HUES64 (cell line): Measurements from ENCODE around the gene RFX8.

Experiments
- H3K27ac ChIP-seq: 2 replicates; pipeline ENCODE4 v1.7.0; 2013; ENCODE audit warnings: low read depth, low read length, inconsistent platforms
- H3K27me3 ChIP-seq: 2 replicates; pipeline ENCODE4 v1.6.1; 2013; ENCODE audit warnings: mild to moderate bottlenecking, low read length; ENCODE audit not compliant: insufficient read depth
- H3K36me3 ChIP-seq: 2 replicates; pipeline ENCODE4 v1.6.1; 2013; ENCODE audit warnings: mild to moderate bottlenecking, low read length; ENCODE audit not compliant: insufficient read depth
- H3K4me1 ChIP-seq: 2 replicates; pipeline ENCODE4 v1.6.1; 2013; ENCODE audit warnings: mild to moderate bottlenecking, low read length, moderate library complexity; ENCODE audit not compliant: insufficient read depth
- H3K4me3 ChIP-seq: 2 replicates; pipeline ENCODE4 v1.5.1; 2013; ENCODE audit warnings: mild to moderate bottlenecking, low read length, moderate library complexity
- H3K9ac ChIP-seq: 2 replicates; pipeline ENCODE4 v1.6.1; 2013; ENCODE audit warnings: mild to moderate bottlenecking, low read depth, low read length
- H3K9me3 ChIP-seq: 2 replicates; pipeline ENCODE4 v1.6.1; 2013; ENCODE audit warnings: low read depth, low read length; ENCODE audit not compliant: insufficient read depth
- WGBS: fragments of 150-250, 120-280 bp; methylation state at CpG from one replicate; pipeline ENCODE4 v1.1.7; 2013; ENCODE audit warnings: missing lambda C conversion rate; 5-methylcytosine and 5-hydroxymethylcytosine counted together

The RFX8 gene

GRCh38 chr2:101375653-101376052, 99.3 kb downstream of the RFX8 start:
- Histone ChIP-seq H3K27me3 (no peaks in the 10 kb centered on the region), H3K9ac (no peak overlapping the region), H3K36me3 (no peaks in the 10 kb centered on the region), H3K27ac (no peak overlapping the region), H3K4me3 (no peak overlapping the region), H3K4me1 (no peaks in the 10 kb centered on the region; the same call in 1 of the 2 replicates), H3K9me3 (no peaks in the 10 kb centered on the region)
- WGBS: 84% methylated on average over 9 of the region's 9 CpGs

DNA sequence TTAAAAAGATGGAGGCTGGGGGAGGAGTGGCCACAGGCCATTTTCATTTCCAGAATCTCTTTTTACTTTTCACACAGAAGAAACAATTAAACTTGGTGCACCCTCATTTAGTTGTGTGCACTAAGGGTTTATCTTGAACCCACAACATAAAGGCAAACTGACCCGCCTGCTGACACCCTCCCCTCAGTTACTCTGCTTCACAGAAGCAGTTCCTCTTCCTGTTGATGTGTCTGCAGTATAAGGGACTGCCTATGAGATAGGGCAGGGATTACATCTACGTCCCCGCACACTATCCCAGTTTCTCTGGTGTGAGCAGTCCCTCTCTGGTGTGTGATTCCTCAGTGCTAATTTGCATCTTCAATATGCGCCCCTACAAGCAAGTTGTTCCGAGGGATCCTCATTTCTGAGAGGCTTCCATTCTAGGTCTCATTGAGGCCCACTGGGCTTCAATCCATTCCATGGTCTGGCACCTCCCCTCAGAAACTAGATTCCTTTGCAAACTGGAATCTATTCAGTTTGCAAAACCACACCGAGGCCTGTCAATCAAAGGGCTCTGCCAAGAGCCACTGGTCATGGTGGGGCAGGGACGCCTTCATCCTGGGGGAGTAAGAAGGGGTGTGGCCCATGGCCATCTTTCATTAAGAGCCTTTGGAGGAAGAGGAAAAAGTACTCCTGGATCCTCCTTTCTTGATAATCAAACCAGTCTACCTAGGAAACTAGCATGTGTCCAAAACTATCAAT, 99.9 kb downstream of the RFX8 start:
- Histone ChIP-seq H3K9ac (no peak overlapping the region), H3K27me3 (no peaks in the 10 kb centered on the region), H3K4me1 (no peaks in the 10 kb centered on the region; the same call in 1 of the 2 replicates), H3K27ac (no peak overlapping the region), H3K9me3 (no peaks in the 10 kb centered on the region), H3K36me3 (no peaks in the 10 kb centered on the region), H3K4me3 (no peak overlapping the region)
- WGBS: 90% methylated on average over 7 of the region's 7 CpGs

GRCh38 chr2:101372792-101373191, 102.1 kb downstream of the RFX8 start:
- H3K9ac ChIP-seq: no peak overlapping the region

DNA sequence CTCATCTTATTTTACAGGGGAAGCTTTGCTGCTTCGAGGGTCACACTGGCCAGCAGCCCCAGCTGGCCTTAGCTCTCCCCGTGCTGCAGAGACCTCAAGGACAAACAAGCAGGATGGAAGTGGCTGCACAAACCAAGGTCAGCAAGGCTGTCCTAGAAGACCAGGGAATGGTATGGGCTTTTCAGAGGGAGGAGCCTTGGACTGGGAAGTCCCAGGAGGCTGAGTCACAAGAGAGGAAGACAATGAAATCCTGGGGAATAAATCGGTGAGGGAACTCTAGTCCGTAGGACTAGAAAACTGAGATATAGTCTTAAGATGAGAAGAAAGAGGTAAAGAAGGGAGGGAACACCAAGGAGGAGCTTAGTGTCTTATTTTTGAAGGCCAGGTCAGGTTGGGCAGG, 103.3 kb downstream of the RFX8 start:
- Histone ChIP-seq H3K9ac (no peak overlapping the region), H3K36me3 (no peaks in the 10 kb centered on the region), H3K4me1 (no peaks in the 10 kb centered on the region; the same call in 1 of the 2 replicates), H3K27me3 (no peaks in the 10 kb centered on the region), H3K27ac (no peak overlapping the region), H3K9me3 (no peaks in the 10 kb centered on the region), H3K4me3 (no peak overlapping the region)
- 80% methylated on average over 4 of the region's 4 CpGs for WGBS

More at GRCh38 chr2:101372792-101373191, 102.1 kb downstream of the RFX8 start:
- WGBS: no CpG with 5 or more reads among the region's 1 CpG
- Histone ChIP-seq H3K27me3 (no peaks in the 10 kb centered on the region), H3K4me1 (no peaks in the 10 kb centered on the region; the same call in 1 of the 2 replicates), H3K27ac (no peak overlapping the region), H3K36me3 (no peaks in the 10 kb centered on the region), H3K9me3 (no peaks in the 10 kb centered on the region), H3K4me3 (no peak overlapping the region)

GRCh38 chr2:101369100-101369499, 105.8 kb downstream of the RFX8 start:
- no peak overlapping the region for H3K4me3 ChIP-seq
- 88% methylated on average over 4 of the region's 4 CpGs for WGBS
- H3K9ac ChIP-seq: no peak overlapping the region
- no peak overlapping the region for H3K27ac ChIP-seq
- no peaks in the 10 kb centered on the region for H3K36me3 ChIP-seq
- no peaks in the 10 kb centered on the region for H3K27me3 ChIP-seq
- H3K4me1 ChIP-seq: no peaks in the 10 kb centered on the region; the same call in 1 of the 2 replicates
- no peaks in the 10 kb centered on the region for H3K9me3 ChIP-seq

DNA sequence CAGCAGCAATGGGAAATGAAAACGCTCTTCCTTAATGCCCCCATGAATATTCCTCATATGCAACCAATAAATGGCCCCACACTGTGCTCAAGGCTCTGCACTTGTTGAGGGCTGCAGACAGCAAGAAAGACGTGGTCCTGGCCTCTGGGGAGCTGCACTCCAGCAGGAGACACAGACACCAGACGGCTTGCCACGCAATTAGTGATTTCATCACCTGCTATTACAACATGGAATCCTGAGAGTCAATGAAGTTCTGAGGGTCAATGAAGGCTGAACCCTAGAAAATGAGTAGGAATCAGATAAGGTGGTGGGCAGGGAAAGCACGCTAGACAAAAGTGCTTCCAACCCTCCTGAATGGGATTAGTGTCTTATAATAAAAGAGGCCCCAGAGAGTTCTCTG, 106.5 kb downstream of the RFX8 start:
- WGBS: 89% methylated on average over 5 of the region's 5 CpGs
- Histone ChIP-seq H3K27ac (no peak overlapping the region), H3K9ac (no peak overlapping the region), H3K9me3 (no peaks in the 10 kb centered on the region), H3K4me1 (no peaks in the 10 kb centered on the region; the same call in 1 of the 2 replicates), H3K27me3 (no peaks in the 10 kb centered on the region), H3K4me3 (no peak overlapping the region), H3K36me3 (no peaks in the 10 kb centered on the region)

DNA sequence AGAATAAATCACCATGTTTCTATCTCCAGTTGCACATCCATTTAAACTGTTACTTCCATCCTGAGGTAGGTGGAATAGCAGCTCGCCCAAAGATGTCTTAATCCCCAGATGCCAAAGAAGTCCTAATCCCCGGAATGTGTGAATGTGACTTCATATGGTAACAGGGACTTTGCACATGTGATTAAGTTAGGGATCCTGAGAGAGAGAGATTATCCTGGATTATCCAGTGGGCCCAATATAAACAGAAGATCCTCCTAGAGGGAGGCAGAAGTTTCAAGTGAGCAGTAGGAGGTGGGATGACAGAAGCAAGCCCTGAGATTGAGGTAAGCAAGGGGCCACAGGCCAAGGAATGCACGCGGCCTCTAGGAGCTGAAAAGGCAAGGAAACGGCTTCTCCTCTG, 107.4 kb downstream of the RFX8 start:
- H3K4me3 ChIP-seq: no peak overlapping the region
- 91% methylated on average over 5 of the region's 5 CpGs for WGBS
- H3K36me3 ChIP-seq: no peaks in the 10 kb centered on the region
- H3K9ac ChIP-seq: no peak overlapping the region
- no peak overlapping the region for H3K27ac ChIP-seq
- no peaks in the 10 kb centered on the region for H3K27me3 ChIP-seq
- no peaks in the 10 kb centered on the region for H3K9me3 ChIP-seq
- no peaks in the 10 kb centered on the region; the same call in 1 of the 2 replicates for H3K4me1 ChIP-seq

DNA sequence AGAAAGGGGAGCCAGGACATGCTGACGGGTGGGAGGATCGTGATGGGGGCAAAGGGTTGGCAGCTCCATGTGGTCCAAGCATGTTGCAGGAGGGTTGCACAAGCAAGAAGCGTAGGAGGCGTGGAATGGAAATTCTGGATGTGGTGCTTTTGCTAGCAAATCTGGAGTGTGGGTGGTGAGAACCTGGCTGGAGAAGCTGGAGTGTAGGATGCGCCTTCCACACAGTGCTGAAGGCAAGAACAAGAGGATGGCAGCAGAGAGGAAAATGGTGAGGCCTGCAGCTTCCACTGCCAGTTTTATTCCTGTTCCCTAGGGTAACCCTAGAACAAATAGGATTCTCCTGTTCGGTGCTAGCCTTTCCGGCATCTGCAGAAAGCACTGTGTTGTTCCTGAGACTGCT, 110.0 kb downstream of the RFX8 start:
- Histone ChIP-seq H3K27me3 (no peaks in the 10 kb centered on the region), H3K36me3 (no peaks in the 10 kb centered on the region), H3K4me3 (no peak overlapping the region), H3K4me1 (peaks cover 9% of the 10 kb centered on the region), H3K9me3 (no peaks in the 10 kb centered on the region), H3K27ac (no peak overlapping the region), H3K9ac (no peak overlapping the region)
- 94% methylated on average over 7 of the region's 7 CpGs for WGBS

DNA sequence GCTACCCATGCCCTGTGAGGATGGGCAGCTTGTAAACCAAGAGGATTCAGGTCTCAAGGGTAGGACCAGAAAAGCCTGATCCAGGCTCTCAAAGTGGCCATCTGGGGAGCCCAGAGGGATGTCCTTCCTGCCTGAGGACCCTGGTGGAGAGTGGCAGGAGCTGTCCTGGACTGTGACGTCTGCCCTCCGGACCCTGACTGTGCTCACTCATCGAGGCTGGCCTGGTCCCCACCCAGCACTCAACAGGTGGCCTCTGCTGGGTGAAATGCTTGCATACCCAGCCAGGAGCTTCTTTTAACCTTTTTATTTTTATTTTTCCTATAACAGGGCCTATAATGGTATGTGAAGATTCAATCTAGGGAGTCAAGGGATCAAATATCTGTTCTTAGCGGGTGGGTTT, 112.1 kb downstream of the RFX8 start:
- Histone ChIP-seq H3K27ac (no peak overlapping the region), H3K9me3 (no peaks in the 10 kb centered on the region), H3K9ac (no peak overlapping the region), H3K4me1 (peaks cover 13% of the 10 kb centered on the region), H3K27me3 (no peaks in the 10 kb centered on the region), H3K4me3 (no peak overlapping the region), H3K36me3 (no peaks in the 10 kb centered on the region)
- 86% methylated on average over 4 of the region's 4 CpGs for WGBS

DNA sequence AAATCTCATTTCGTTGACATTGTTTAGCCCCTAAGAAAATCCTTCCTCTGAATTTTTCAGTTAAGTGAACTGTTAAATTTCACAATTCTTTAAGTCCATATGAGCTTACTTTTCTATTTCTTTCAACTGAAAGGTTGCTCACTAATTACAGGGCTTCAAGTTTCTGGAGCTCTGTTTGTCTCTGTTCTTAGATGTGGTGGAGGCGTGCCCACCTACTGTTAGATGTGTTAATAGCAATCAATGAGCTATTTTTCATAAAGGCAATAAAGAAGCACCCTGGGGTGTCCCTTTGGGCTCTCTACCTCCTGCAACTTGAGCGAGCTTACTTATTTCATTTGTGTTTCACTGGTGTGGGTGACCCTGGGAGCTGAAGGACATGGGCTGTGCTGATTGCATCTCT, 112.6 kb downstream of the RFX8 start:
- Histone ChIP-seq H3K27ac (no peak overlapping the region), H3K36me3 (no peaks in the 10 kb centered on the region), H3K9ac (no peak overlapping the region), H3K27me3 (no peaks in the 10 kb centered on the region), H3K4me3 (no peak overlapping the region), H3K4me1 (peaks cover 13% of the 10 kb centered on the region), H3K9me3 (no peaks in the 10 kb centered on the region)
- 91% methylated on average over 3 of the region's 3 CpGs for WGBS

GRCh38 chr2:101361522-101361921, 113.4 kb downstream of the RFX8 start:
- Histone ChIP-seq H3K4me1 (peaks cover 13% of the 10 kb centered on the region), H3K27me3 (no peaks in the 10 kb centered on the region), H3K9me3 (no peaks in the 10 kb centered on the region), H3K36me3 (no peaks in the 10 kb centered on the region), H3K4me3 (no peak overlapping the region), H3K27ac (no peak overlapping the region), H3K9ac (no peak overlapping the region)
- 89% methylated on average over 2 of the region's 2 CpGs for WGBS

DNA sequence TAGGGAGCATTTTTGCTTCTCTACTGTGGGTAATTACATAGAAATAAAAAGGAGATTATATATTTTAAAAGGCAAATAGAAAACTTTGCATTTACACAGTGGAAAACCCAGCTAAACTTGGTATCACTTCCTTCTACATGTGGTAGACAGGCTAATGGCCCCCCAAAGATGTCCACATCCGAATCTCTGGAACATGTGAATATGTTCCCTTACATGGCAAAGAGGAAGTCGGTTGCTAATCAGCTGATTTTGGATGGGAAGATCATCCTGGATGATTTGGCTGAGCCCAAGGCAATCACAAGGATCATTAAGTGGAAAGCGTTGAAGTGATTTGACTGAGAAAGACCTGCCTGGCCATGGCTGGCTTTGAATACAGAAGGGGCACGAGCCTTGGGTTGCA, 113.8 kb downstream of the RFX8 start:
- Histone ChIP-seq H3K4me1 (peaks cover 13% of the 10 kb centered on the region), H3K27ac (no peak overlapping the region)

More for the DNA sequence above, 113.8 kb downstream of the RFX8 start:
- H3K4me3 ChIP-seq: no peak overlapping the region
- no peak overlapping the region for H3K9ac ChIP-seq
- no peaks in the 10 kb centered on the region for H3K27me3 ChIP-seq
- WGBS: 74% methylated on average over 4 of the region's 4 CpGs
- no peaks in the 10 kb centered on the region for H3K9me3 ChIP-seq
- H3K36me3 ChIP-seq: no peaks in the 10 kb centered on the region
